ENCODE results near the gene RHOBTB3.

Gene RHOBTB3

DNA sequence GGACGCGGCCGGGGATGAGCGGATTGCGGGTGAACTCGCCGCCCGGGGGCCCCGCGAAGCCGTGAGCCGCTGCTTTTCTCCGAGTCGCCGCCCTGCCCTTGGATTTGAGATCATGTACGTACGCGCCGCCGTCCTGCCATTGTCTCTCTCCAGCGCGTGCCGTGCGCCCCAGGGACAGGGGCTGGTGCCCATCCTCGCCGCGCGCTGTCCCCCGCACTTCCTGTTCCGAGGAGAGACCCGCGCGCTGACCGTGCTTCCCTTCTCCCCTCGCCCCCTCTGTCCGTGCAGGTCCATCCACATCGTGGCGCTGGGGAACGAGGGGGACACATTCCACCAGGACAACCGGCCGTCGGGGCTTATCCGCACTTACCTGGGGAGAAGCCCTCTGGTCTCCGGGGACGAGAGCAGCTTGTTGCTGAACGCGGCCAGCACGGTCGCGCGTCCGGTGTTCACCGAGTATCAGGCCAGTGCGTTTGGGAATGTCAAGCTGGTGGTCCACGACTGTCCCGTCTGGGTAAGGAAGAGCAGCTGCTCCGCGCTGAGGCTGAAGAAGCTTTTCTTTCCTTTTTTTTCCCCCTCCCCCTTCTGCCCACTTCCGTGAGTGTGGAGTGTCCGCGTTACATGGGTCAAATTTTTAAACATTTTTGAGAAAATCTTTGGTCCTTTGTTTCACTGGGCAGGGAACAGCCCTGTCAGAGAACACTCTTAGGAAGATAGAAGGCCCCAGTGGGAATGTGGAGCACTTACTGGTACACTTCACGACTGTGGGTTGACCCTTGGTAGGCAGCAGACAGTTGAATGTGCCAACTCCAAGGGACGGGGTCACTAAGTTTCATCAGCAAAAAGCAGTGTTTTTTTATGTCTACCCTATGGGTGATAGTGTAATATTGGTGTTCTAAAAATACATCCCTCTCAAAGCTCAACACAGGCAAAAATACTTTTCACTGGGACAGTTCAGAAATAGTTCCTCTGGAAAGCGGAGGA lies 727 bp downstream of the RHOBTB3 start:
- DNase-seq (ENCODE audit: low spot score) = no peak

DNA sequence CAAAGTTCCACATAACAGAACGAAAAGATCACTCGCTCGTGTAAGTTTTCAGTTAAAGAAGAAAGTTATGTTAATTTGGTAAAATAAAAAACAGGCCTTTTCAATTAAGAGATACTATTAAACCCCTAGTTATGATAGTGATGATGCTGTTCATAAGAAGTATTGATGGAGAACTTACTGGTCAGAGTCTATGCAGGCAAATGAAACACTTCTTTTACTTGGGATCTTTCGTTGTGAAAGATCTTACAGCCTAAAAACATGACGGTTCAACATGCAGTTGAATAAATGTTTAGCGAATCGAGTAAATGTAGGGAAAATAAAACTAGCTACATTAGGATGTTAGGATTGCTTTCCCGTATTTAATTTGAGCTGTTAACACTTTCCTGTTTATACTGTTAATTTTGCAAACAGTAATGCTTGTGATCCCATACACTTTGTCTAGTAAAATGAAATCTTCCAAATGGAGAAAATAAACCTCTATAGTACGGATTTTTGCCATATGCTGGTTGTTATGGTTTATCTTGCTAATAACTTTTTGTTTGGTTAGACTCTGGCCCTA lies 2.0 kb downstream of the RHOBTB3 start:
- DNase-seq (ENCODE audit: low spot score) = no peak

DNA sequence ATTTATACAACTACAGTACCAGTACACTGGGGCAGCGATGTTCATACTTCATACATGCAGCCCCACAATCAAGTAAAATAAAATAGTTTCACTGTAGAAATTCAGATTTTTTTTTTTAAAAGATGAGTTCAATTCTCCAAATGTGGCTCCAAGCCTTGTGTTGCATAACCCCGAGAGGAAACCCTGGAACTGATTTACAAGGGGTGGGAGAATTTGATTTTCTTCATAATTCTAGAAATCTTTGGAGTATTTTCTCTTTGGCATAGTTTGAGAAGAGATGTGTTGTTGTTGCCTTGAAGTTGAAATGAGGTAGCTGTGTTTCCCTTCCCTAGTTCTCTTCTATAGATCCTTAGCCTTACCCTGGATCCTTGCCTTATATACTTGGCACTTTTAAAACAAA lies 3.1 kb downstream of the RHOBTB3 start:
- DNase-seq (ENCODE audit: low spot score) = no peak

DNA sequence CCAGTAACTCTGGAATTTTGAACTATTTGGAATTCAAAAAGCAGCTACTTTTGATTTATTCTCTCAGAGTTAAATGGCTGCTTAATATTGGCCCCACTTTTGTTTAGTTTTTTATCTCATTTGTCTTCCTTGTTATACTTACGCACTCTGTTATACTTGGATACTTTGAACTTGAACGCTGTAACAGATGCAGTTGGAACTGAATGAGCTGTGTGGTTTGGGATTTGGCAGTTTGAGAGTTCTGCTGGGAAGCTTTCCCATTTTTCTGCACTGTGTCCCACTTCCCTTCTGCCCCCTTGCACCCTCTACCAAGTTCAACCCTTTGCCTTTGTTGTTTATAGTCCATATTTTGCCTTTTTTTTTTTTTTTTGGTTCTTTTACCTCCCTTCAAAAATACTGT lies 3.8 kb downstream of the RHOBTB3 start:
- DNase-seq (ENCODE audit: low spot score) = no peak

DNA sequence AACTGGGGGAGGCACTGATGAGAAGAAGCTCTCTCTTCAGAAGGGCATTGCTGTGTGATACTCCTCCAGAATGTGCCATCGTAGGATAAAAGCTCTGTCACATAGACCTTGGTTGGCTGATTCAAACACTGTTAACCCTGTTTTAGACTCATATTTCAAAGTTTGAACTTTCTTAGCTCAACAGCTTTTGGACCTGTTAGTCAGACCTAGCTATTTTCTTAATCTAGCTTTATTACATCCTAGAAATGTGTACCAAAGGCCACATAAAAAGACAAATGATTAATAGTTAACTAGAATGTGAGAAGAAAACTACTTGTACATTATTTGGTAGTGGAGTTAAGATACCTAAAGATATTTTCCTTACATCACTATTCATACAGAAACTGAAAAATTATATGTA lies 4.3 kb downstream of the RHOBTB3 start:
- DNase-seq (ENCODE audit: low spot score) = no peak

DNA sequence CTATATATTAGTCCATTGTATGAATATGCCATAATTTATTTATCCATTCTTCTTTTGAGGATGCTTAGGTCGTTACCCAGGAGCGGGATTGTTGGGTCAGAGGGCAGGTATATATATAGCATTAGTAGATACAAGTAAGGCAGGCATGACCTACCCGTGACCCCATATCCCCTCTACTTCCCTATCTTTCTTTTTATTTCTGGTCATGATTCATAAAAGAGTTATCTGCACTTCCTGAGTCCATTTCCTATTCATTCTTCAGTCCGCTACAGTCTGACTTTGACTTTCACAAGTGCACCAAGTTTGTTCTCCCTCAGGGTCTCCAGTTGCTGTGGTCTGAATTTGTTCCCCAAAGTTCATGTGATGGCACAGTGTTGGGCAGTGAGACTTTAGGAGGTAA lies 6.9 kb downstream of the RHOBTB3 start:
- DNase-seq (ENCODE audit: low spot score) = no peak

DNA sequence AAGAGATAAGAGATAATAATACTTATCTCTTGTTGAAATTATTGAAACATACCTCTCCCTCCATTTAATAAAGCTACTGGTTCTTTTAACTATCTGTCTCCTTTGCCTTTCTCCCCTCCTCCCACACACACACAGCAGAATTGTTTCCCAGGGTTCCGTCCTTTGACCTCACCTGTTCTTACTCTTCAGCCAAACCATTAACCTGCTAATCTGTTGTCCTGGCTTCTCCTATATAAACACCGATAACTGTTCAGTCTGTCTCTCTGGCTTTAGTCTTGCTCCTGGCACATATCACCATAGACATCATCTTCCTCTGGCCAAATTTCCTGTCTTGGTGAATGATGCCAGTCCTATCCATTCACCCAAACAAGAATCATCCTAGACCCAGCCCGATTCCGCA lies 7.7 kb downstream of the RHOBTB3 start:
- no peak for DNase-seq (ENCODE audit: low spot score)

DNA sequence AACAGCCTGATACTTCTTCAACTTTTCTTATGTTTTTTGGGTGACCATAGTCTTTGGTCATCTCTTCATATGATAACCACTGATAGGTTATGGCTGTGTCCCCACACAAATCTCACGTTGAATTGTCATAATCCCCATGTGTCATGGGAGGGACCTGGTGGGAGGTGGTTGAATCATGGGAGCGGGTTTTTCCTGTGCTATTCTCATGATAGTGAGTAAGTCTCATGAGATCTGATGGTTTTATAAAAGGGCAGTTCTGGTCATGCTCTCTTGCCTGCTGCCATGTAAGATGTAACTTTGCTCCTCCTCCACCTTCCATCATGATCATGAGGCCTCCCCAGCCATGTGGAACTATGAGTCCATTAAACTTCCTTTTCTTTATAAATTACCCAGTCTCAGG lies 8.7 kb downstream of the RHOBTB3 start:
- DNase-seq (ENCODE audit: low spot score) = no peak

DNA sequence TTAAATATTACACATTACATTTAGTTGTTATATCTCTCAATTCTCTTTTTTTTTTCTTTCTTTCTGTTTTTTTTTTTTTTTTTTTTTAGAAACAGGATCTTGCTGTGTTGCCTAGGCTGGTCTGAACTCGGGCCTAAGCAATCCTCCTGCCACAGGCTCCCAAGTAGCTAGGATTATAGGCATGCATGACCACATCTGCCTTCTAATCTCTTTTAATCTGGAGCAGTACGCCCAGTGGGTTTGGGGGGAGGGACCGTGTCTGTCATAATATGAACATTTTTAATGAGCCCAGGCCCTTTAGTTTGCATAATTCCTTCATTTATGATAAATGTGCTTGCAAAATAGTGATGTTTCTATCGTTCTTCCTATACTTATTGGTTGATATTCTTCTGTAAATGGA lies 10.3 kb downstream of the RHOBTB3 start:
- DNase-seq (ENCODE audit: low spot score) = no peak

DNA sequence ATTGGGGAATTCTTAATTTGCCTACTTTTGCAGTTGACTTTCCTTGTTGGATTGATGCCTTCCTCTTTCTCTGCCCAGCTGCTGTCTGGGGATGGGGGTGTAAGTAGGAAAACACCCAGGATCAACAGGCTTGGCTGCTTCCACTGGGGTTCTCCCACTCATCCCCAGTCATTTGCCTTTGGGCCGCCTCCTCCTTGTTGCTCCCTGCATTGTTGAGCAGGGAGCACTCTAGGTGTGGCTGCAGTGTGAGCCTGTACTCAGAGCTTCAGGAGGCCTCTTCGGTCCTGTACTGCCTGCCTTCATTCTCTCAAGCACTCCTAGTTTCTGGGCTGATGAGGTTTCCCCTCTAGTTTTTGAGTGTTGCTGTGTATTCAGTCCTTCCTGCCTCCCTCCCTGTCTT lies 12.1 kb downstream of the RHOBTB3 start:
- no peak for DNase-seq (ENCODE audit: low spot score)

DNA sequence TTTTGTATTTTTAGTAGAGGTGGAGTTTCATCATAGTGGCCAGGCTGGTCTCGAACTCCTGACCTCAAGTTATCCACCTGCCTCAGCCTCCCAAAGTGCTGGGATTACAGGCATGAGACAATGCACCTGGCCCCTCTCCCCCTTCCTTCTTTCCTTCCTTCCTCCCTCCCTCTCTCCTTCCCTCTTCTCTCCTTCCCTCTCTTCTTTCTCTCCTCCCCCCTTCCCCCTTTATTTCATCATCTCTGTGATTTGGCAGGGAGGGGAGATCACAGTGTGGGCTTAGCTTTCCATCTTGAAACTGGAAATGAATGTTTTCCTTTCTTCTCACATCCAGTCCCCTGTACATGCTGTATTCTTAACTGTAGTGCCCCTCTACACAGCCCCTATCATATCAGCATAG lies 12.7 kb downstream of the RHOBTB3 start:
- no peak for DNase-seq (ENCODE audit: low spot score)

DNA sequence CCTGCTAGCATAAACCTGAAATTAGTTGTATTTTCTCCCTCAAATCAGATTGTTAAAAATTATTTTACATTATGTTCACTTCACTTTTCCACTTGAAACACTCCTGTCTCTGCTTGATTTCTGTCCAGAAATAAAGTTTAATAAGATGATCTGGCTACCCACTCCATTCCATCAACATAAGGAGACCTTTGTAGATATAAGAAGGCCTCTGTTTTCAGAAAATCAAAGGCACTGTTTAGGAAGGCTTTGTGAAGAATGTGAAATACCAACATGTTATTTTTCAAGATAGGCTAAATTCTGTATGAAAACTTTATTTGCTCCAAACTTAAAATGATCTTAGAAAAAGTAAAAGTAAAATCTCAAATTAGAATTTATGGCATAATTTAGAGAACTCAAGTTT lies 15.1 kb downstream of the RHOBTB3 start:
- DNase-seq (ENCODE audit: low spot score) = no peak

DNA sequence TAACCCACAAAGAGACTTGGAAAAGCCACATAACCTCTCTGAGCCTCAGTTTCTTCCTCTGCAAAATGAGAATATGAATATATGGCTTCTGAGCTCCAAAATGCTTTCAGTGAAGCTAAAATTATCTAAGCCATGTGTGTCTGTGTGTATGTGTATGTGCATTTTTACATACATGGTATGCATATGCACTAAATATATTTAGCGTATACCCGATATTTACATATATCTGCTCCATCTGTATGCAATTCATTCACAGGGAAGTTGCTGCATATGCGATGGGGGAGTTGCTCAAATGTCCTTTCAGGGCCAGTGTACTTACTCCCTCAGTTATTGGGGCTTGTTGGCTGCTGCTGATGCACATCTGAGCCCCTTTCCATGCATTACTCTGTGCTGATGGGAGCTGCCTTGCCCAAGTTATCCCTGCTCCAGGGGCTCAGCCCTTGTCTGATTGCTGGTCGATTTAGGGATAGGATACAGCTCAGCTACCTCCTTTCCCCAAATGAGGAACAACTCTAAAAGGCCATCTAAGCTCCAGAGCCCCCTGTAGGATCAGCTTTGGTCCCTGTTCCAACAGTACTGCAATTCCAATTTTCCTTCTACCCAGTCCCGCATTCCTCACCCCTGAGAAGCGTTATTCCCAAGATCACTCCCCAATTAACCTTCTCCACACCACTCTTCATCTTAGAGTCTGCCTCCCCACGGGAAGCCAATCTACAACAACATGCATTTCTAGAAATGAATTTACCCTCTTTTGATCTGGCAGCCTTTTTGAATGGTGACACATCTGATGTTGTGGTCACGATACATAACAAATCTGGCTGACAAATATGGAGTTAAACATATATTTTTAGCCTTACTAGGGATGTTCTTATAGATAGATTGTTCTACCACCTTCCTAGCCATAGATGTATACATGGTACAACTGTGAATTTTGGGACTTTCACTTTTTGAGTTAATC lies 15.9 kb downstream of the RHOBTB3 start:
- no peak for DNase-seq (ENCODE audit: low spot score)

DNA sequence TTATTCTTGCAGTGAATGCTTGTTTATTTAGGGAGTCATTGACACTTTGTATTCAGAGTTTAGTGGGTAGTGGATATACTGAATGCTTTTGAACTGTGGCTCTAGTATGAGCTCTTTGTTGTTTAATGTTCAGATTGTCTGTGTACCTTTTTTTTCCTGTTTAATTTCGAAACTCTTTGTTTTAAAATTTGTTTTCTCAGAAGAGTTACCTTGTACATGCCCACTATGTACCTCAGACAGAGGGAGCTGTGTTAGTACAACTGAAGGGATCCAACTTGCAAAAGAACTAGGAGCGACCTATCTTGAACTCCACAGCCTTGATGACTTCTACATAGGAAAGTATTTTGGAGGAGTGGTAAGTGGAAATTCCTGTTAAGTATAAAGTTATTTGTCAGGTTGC lies 17.0 kb downstream of the RHOBTB3 start:
- no peak for DNase-seq (ENCODE audit: low spot score)

DNA sequence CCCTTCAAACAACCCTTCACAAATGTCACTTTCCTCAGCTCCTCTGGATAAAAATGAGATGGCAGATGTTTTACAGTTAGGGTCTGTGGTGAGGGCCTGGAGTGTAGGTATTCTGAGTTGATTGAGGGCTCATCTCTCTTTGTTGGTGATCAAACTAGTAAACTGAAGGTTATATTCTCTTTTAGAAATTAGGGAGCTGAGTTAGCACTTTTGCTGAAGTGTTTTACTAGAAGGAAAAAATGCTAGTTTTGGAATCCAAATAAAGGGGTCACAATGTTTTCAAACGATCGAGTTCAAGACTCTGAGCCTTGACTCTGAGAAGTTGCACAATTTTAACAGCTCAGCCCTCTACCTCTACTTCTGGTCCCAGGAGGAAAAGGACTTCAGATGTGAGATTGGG lies 23.4 kb downstream of the RHOBTB3 start:
- no peak for DNase-seq (ENCODE audit: low spot score)

DNA sequence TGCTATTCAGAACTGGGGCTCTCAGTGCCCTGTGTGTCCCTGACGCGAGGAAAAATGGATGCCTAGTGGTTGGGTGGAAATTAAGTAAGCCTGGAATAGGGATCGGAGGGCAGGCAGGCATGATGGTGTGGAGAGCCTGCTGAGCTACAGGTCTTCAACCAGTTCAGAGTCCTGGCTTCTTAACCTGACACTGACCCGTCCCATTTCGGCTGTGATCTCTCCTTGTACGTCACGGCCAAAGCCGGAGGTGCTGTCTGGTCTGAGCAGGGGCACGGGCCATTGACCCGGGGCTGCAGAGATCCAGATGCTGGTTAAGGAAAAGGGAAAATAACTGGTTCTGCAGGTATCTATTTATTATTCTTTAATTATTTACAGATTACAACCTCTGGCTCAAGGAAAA lies 27.9 kb downstream of the RHOBTB3 start:
- DNase-seq (ENCODE audit: low spot score) = no peak

DNA sequence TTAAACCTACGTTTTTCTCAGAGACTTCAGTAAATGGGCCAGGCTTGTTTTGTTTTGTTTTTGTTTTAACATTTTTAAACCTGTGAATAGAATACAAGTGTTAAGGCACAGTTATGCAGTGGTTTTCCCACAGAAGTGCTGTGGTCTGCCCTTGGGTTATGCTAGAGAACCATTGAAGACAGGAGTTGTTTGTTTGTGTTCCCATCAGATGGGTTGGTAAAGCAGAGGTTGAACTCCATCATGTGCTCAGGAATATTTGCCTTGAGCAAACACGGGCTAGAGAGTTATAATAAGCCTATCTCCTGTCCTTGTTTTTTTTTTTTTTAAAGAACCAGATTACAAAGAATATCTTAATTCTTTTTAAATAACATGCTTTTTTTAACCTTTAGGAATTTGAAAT lies 28.5 kb downstream of the RHOBTB3 start:
- DNase-seq (ENCODE audit: low spot score) = no peak

DNA sequence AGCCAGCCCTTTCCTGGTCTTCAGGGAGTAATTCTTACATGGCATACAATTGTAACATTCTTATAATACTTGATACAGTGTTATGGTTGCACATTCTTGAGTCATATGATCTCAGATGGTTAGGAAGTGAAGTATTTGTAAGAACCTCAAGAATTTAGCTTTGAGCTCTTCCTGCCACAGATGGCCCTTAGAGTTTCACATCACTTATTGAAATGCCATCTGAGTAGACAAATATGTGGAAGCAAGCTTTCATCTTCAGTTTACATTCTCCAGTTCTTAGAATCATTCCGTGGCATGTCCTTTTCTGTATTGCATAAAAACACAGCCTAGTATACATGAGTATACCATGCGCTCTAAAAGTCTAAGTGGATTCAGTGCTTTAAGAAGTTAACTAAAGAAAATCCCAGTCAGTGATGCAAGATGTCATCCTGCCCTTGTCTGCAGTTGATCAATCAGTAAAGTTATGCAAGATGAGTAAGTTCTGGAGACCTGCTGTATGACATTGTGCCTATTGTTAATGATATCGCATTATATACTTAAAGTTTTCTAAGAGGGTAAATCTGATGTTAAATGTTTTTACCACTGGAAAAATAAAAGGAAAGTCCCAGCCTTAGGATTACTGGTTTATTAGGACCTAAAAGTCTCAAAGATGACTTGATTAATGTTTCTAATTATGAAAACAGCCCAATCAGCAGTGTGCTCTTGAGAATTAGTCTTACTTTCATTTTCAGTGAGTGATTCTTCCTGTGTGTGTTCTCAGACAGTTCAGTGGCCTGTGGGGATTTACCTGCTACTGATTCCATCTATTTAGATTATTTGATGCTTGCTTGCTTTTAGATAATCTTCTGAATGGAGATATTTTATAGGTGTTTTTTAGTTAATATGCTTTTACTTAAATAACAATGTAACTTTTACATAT lies 29.4 kb downstream of the RHOBTB3 start:
- peak; percentile 47 for DNase-seq (ENCODE audit: low spot score)

DNA sequence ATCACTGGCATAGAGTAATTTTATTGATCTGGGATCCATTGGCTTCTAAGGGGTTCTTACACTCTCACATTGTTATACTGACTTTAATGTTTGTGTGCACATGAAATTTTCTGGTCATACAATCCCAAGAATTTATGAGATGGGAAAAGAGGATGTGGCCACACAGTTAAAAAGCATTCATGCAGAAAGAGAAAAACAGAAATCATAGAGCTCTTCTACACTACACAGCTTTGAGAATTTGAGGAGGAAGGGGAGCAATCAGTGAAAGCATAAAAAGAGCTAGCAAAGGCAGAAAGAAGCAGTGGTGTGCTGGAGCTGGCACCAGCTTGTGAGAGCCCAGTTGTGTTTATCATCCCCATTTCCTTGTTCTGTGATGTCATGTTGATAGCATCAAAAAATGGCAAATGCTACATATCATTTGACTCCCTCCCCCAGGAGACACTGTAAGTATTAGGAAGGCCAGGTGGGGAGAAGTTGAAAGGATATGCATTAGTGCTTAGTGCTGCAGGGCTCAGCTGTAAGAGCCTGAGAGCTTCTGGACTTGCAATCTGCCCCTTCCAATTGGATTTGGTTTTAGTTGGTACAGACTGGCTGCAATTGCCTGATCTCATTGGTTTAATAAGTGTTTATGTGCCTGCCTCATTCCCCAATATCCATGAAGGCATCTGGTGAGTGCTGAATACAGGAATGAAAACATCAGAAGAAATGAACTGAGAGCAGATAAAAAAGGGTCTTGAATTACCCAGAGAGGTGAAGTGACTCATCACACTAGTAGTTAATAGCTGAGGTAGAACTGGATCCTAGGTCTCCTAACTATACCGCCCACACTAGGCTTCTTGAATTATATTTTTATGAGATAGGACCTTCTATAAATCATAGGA lies 30.9 kb downstream of the RHOBTB3 start:
- DNase-seq (ENCODE audit: low spot score) = peak; percentile 3

DNA sequence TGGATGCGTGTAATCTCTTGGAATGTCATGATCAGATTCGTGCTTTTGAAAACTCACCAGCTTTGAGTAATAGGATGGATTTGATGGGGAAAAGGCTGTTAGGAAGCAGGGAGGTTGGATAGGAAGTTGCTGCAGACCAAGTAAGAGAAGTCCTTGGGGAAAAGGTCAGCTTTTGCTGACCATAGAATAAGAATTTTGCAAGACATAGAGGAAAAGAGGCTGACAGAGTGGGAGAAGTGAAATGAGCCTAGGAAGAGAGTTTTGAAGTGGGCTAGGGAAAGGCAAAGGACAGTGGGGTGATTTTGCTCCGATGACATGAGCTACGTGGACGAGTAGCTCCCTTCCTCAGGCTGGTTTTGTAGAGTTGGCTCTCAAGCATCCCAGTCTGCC lies 31.5 kb downstream of the RHOBTB3 start:
- no peak for DNase-seq (ENCODE audit: low spot score)

DNA sequence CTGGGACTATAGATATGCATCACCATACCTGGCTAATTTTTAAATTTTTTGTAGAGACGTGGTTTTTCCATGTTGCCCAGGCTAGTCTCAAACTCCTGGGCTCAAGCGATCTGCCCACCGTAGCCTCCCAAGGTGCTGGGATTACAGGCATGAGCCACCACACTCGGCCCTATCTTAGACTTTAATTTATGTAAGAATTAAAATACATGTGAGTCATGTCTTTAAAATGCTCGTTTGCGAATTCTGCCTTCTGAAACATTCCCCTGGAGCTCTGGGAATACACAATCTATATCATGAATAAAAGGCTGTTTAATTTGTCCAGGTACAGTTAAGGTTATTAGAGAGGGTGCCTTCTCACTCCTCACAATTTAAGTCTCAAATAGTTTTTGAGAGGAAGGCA lies 32.8 kb downstream of the RHOBTB3 start:
- DNase-seq (ENCODE audit: low spot score) = no peak

Data from CD4-positive, alpha-beta T cell treated with Interleukin-2 at 100 ng/mL for 4 hours (primary cell).